Fibroblast of mammary gland (primary cell): ENCODE results near the gene SIPA1L2.

Experiments
- DNase-seq: peaks from one replicate; pipeline ENCODE4 v3.0.0-alpha.2; 2010; ENCODE audit warnings: low read depth
- H3K4me3 ChIP-seq: 2 replicates; pipeline ENCODE4 v1.5.1; 2011; ENCODE audit warnings: low read depth, mild to moderate bottlenecking, low read length, moderate library complexity; ENCODE audit not compliant: control insufficient read depth
- TF ChIP-seq, protein P1 (sequence below): conservative IDR thresholded peaks from 2 replicates; pipeline ENCODE4 v1.5.1; 2011; ENCODE audit warnings: low read depth, low read length, inconsistent platforms; ENCODE audit not compliant: control insufficient read depth, insufficient read depth

The SIPA1L2 gene

DNA sequence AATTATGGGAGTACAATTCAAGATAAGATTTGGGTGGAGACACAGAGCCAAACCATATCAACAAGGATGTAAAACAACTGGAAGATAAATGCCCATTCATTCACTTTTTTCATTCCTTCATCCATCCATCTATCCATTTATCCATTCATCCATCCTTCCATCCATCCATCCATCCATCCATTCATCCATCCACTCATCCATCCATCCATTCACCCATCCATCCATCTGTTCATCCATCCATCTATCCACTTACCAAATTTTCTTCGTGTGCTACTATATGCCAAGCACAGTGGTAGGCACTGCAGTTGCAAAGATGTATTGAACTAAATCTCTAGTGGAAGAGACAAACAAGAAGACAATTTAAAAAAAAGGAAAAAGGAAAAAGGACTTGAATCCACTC is 14.3 kb upstream of the SIPA1L2 start:
- no peak overlapping the region for H3K4me3 ChIP-seq
- DNase-seq, result no peak
- TF ChIP-seq, protein P1, sequence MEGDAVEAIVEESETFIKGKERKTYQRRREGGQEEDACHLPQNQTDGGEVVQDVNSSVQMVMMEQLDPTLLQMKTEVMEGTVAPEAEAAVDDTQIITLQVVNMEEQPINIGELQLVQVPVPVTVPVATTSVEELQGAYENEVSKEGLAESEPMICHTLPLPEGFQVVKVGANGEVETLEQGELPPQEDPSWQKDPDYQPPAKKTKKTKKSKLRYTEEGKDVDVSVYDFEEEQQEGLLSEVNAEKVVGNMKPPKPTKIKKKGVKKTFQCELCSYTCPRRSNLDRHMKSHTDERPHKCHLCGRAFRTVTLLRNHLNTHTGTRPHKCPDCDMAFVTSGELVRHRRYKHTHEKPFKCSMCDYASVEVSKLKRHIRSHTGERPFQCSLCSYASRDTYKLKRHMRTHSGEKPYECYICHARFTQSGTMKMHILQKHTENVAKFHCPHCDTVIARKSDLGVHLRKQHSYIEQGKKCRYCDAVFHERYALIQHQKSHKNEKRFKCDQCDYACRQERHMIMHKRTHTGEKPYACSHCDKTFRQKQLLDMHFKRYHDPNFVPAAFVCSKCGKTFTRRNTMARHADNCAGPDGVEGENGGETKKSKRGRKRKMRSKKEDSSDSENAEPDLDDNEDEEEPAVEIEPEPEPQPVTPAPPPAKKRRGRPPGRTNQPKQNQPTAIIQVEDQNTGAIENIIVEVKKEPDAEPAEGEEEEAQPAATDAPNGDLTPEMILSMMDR, result no peak

DNA sequence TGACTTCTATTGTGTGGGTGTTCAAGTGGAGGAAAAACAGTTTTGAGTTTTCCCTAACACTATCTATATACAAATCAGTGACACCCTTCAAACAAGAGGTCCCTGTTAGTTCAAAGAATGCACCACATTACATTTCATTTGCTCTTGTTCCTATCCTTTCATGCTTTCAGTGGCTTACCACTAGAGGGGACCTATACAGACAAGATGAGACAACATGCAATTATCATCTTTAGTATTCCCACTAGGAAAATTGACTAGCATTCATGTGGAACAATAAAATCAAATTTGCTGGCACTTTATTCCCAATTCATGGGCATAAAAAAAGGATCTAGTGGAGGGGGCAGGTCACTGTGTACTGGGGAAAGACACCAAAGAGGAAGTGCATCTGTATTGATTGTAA is 13.3 kb upstream of the SIPA1L2 start:
- no peak overlapping the region for H3K4me3 ChIP-seq
- TF ChIP-seq, protein P1, result peak; percentile 26
- DNase-seq, result no peak

DNA sequence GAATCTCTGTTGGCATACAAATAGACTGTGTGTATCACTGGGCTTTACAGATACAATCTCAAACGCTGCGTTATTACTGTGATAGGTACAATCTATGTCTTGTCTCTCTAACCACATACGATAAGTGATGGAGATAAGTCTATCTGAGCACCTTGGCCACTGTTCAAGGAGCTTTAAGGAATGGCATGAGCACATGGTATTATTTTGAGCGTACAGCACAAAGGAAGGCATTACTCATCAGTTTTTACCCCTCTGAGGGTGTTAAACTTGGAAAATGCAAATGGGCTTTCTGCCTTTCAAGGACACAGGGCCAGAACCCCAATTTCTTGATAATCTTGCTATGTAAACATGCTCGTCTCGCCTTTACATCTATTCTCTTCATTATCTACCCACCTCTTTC is 11.6 kb upstream of the SIPA1L2 start:
- TF ChIP-seq, protein P1, result no peak
- no peak overlapping the region for H3K4me3 ChIP-seq
- DNase-seq, result no peak

DNA sequence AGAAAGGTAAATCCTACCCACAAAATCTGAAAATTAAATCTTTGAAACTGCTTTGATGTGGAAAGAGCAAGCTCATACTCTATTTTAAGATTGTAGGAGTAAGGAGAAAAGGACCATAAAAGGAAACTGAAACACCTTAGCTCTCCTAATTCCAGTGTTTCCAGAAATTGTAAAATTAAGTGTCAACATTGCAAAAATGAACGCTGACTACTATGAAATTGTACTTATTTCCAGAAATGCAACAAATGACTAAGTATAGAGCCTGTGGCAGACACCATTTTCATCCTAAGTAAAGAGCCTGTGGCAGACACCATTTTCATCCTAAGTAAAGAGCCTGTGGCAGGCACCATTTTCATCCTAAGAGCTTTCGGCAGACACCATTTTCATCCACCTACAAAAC is 6.9 kb upstream of the SIPA1L2 start:
- TF ChIP-seq, protein P1, result no peak
- DNase-seq, result no peak
- no peak overlapping the region for H3K4me3 ChIP-seq

DNA sequence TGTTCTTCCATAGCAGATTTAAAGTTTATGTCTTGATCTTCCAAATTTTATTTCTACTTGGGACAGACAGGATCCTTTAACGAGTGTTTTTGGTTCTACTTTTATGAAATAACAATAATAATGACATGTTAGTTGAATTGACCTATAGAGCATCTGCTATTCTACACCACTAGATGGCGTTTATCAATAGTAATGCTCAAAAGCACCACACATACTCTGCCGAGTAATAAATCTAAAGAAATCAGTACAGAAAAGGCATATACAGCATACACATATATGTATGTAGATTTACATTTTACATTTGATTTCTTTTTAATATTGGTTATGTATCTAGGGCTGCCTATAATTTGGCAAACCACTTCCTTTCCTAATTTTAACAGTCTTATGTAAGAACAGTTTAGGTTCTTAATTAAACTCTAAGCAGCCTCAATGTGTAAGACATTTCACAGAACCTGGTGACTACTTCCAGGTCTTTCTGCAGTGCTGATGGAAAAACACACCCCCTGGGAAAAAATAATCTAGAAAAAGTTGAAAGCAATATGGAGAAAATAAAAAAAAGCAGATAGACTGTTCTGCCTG is 5.9 kb upstream of the SIPA1L2 start:
- no peak overlapping the region for H3K4me3 ChIP-seq
- peak; percentile 71 for DNase-seq
- TF ChIP-seq, protein P1, result peak; percentile 69

DNA sequence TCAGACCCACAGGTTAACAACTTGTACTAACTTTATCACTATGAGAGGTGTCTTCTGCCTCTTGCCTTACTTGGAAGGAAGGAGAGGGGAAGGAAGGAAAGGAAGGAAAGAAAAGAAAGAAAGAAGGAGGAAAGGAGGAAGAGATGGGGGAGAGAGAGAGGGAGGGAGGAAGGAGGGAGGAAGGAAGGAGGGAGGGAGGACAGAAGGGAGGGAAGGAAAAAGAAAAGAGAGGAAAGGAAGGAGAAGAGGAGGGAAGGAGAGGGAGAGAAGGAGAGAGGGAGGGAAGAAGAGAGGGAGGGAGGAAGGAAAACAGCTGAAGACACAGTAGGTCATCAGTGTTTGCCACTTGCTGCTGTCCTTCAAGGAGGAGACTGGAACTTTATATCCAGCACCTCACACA is 5.3 kb upstream of the SIPA1L2 start:
- TF ChIP-seq, protein P1, result no peak
- DNase-seq, result no peak
- no peak overlapping the region for H3K4me3 ChIP-seq

DNA sequence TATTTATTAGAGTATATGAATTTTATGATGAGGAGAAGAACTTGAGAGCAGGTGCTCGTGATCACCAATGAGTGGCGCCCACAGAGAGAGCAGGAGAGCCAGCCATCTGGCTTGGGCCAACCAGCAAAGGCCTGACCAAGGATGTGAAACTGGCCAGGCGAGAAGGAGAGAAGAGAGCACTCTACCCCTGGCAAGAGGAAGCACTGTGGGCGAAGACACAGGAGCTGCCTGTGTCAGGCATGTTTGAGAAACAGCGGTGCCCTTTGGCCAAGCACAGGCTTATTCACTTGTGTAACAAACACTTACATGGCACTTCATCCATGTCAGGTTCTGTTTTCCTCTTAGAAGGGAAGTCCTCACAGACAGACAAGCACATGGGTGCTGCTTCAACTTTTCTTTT is 4.2 kb upstream of the SIPA1L2 start:
- no peak for DNase-seq
- TF ChIP-seq, protein P1, result no peak
- H3K4me3 ChIP-seq, result no peak overlapping the region
